ENCODE data around the gene RIPK4. TPM values are rescaled to one million over a fixed set of nuclear protein-coding genes. Genes with fewer than 3 reads are reported as not detected.
"Not testable (repeated sequence)": the region's sequence is repeated elsewhere in the genome, so short reads cannot be mapped to it uniquely, and the experiment has no call there.

Gene RIPK4
- total RNA-seq, 1 donor from 2014 or later, result 1.8 TPM

- Histone ChIP-seq H3K4me1 (ENCODE audit: insufficient read depth, low read length) (peaks cover under 1% of the 10 kb centered on the region), H3K9ac (ENCODE audit: low read length) (no peak overlapping the region), H3K79me2 (ENCODE audit: insufficient read depth, low read length) (no peaks in the 10 kb centered on the region), H3K4me3 (ENCODE audit: insufficient read depth, low read depth, low read length) (no peak overlapping the region), H3K36me3 (ENCODE audit: insufficient read depth, low read length) (no peaks in the 10 kb centered on the region), H3K27me3 (ENCODE audit: insufficient read depth, low read length) (peaks cover 8% of the 10 kb centered on the region), H4K20me1 (ENCODE audit: insufficient read depth, low read length) (no peaks in the 10 kb centered on the region), H3K4me2 (ENCODE audit: low read length) (no peak overlapping the region), H2AFZ (ENCODE audit: low read depth, low read length) (no peak overlapping the region), H3K27ac (ENCODE audit: low read depth, low read length) (no peak overlapping the region), H3K9me3 (ENCODE audit: insufficient read depth, low read depth, low read length) (no peaks in the 10 kb centered on the region)
- TF ChIP-seq CTCF (IDR thresholded peaks at IDR 0.05; ENCODE audit: insufficient read depth, low read depth, low read length) (no peak), EZH2 (IDR thresholded peaks at IDR 0.05; ENCODE audit: insufficient read depth, low read length) (no peak)
- Mint-ChIP-seq H3K27ac (ENCODE audit: unreplicated experiment) (no peak overlapping the region), H3K4me1 (ENCODE audit: low read depth, unreplicated experiment) (no peaks in the 10 kb centered on the region), H3K4me3 (ENCODE audit: unreplicated experiment) (no peak overlapping the region), H3K9me3 (ENCODE audit: unreplicated experiment) (peaks cover 1% of the 10 kb centered on the region), H3K27me3 (ENCODE audit: low read depth, unreplicated experiment) (peaks cover 45% of the 10 kb centered on the region), H3K36me3 (ENCODE audit: low read depth, unreplicated experiment) (no peaks in the 10 kb centered on the region)
- DNase-seq (ENCODE audit: low read depth) (no peak), FAIRE-seq (no peak)
Observed at GRCh38 chr21:41715649-41716281, 51.1 kb downstream of the RIPK4 start.

- not testable (repeated sequence) for H3K9me3 ChIP-seq (ENCODE audit: insufficient read depth, low read depth, low read length); H3K9me3 Mint-ChIP-seq (ENCODE audit: unreplicated experiment); H3K27ac Mint-ChIP-seq (ENCODE audit: unreplicated experiment); H3K79me2 ChIP-seq (ENCODE audit: insufficient read depth, low read length); H3K27me3 ChIP-seq (ENCODE audit: insufficient read depth, low read length); H4K20me1 ChIP-seq (ENCODE audit: insufficient read depth, low read length); H3K27ac ChIP-seq (ENCODE audit: low read depth, low read length); H3K36me3 Mint-ChIP-seq (ENCODE audit: low read depth, unreplicated experiment); H3K4me1 ChIP-seq (ENCODE audit: insufficient read depth, low read length); H3K4me3 ChIP-seq (ENCODE audit: insufficient read depth, low read depth, low read length); H3K9ac ChIP-seq (ENCODE audit: low read length); H3K4me1 Mint-ChIP-seq (ENCODE audit: low read depth, unreplicated experiment); H3K36me3 ChIP-seq (ENCODE audit: insufficient read depth, low read length); H3K4me2 ChIP-seq (ENCODE audit: low read length); H2AFZ ChIP-seq (ENCODE audit: low read depth, low read length); FAIRE-seq; H3K4me3 Mint-ChIP-seq (ENCODE audit: unreplicated experiment); DNase-seq (ENCODE audit: low read depth)
- peaks cover 39% of the 10 kb centered on the region for H3K27me3 Mint-ChIP-seq (ENCODE audit: low read depth, unreplicated experiment)
Observed at GRCh38 chr21:41714299-41714865, 52.5 kb downstream of the RIPK4 start.

GRCh38 chr21:41713495-41714281 lies 53.2 kb downstream of the RIPK4 start:
- DNase-seq (ENCODE audit: low read depth), result no peak
- Histone ChIP-seq H3K27ac (ENCODE audit: low read depth, low read length) (no peak overlapping the region), H3K27me3 (ENCODE audit: insufficient read depth, low read length) (peaks cover 11% of the 10 kb centered on the region), H3K4me1 (ENCODE audit: insufficient read depth, low read length) (no peaks in the 10 kb centered on the region), H3K9ac (ENCODE audit: low read length) (no peak overlapping the region), H3K4me3 (ENCODE audit: insufficient read depth, low read depth, low read length) (no peak overlapping the region), H3K9me3 (ENCODE audit: insufficient read depth, low read depth, low read length) (no peaks in the 10 kb centered on the region), H2AFZ (ENCODE audit: low read depth, low read length) (no peak overlapping the region), H3K4me2 (ENCODE audit: low read length) (no peak overlapping the region), H3K36me3 (ENCODE audit: insufficient read depth, low read length) (no peaks in the 10 kb centered on the region), H4K20me1 (ENCODE audit: insufficient read depth, low read length) (no peaks in the 10 kb centered on the region), H3K79me2 (ENCODE audit: insufficient read depth, low read length) (no peaks in the 10 kb centered on the region)
- FAIRE-seq, result no peak
- Mint-ChIP-seq H3K27ac (ENCODE audit: unreplicated experiment) (no peak overlapping the region), H3K4me3 (ENCODE audit: unreplicated experiment) (no peak overlapping the region), H3K9me3 (ENCODE audit: unreplicated experiment) (peaks cover 3% of the 10 kb centered on the region), H3K36me3 (ENCODE audit: low read depth, unreplicated experiment) (no peaks in the 10 kb centered on the region), H3K4me1 (ENCODE audit: low read depth, unreplicated experiment) (no peaks in the 10 kb centered on the region), H3K27me3 (ENCODE audit: low read depth, unreplicated experiment) (peaks cover 42% of the 10 kb centered on the region)
- TF ChIP-seq EZH2 (IDR thresholded peaks at IDR 0.05; ENCODE audit: insufficient read depth, low read length), result no peak
- no peak for TF ChIP-seq CTCF (IDR thresholded peaks at IDR 0.05; ENCODE audit: insufficient read depth, low read depth, low read length)
